GM21619 (cell line): ENCODE data around the gene ARG1.

ENCODE experiments used
- ATAC-seq: cut with Tn5 transposase; IDR thresholded peaks from one replicate; pipeline ENCODE4 v1.9.1; 2021; ENCODE audit not compliant: unreplicated experiment

Gene ARG1

DNA sequence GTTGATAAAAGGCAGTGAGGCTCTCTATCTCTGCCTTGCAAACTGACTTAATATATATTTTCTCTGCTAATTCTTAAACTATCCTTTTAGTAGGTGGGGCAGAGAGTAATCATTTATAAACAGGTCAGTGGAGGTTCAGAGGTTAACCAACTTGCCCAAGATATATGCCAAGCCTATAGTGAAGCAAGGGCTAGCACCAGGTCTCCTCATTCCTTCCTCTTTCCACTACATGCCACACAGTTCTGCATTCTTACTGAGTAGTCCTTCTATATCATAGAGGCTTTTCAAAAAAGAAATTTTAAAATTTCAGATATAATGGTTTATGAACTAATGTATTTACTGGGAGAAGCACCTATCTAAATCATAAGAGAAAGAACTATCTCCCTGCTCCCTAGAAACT, 8.5 kb downstream of the ARG1 start:
- ATAC-seq: no peak

DNA sequence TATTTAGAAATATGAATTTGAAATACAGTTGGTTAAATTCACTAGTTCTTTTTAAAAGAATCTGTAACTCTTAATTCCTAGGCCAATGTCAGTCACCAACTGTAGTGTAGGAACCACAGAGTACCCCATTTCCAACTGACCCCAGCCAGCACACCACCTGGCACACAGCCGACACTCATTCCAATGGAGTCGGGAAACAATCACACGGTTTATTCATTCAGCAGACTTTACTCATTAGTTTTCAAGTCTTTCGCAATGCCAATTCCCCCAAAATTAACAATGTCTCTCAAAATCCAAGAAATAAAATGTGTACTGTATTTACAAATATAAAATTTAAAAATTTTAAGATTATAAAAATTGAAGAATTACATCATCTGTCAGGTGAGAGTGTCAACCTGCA, 13.5 kb downstream of the ARG1 start:
- ATAC-seq: no peak

DNA sequence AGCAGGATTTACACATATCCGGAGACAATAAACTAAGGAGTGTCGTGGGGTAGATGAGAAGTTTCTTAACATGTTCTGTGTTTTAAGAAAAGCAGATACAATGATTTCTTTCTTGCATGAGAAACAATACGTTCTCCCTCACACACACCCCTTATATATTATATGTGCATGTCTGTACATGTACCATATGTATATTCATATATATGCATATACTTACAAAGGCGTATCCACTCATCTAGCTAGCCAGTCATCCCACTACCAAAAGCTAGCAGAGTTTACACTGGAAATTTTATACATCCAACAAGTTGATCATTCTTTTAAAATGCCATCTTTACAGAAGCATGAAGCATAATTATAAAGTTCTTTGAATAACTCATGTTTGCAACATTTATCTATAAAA, 14.9 kb downstream of the ARG1 start:
- no peak for ATAC-seq

DNA sequence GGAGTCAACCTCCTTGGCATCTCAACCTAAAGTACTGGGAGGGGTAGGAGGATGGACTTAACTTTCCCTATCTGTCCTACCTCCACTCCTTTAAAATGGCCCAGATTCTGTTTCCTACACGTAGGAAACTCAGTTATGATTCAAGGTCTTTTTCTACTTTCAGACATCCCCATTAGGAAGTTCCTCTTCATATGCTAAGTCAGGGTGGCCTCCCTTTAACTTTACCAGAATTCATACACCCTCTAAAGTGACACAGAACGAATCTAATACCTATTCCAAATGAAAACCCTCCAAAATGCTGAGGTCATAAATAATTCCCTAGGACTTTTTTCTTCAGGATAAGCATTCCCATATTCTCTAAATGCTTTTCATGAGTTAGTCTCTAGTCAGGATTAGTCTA, 15.6 kb downstream of the ARG1 start:
- ATAC-seq: no peak

DNA sequence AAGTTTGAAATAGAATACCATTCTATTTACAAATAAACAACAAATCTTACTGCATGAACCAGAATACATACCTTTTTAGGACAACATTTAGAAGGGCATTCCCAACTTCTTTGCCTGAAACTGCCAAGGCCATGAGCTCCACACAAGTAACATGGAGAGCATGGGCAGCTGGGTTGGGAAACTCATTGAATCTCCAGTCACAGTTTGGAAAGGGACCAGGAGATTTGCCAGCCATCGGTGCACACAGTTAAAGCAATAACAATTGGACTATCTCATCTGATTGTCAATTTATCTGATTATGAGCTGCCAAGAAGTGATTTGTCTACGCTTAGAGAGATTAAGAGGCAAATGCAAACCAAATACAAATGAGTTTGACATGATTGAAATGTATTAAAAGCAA, 19.9 kb downstream of the ARG1 start:
- no peak for ATAC-seq

DNA sequence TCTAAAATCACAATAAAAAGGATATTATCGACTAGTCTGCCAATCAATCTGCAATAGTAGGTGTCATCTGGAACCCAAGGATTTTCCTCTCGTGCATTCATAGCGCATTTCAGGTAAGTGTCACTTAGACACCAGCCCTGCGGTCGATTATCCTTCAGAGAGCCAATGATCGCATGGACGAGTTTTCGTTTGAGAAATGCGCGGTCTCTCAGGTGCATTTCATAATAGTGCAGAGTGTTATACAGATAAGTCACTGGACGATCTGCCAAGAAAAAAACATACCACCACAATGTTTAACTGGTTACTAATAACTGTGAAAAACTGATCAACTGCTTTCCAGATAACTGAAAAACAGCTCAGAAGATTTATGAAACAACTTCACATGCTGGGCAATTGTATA, 21.0 kb downstream of the ARG1 start:
- no peak for ATAC-seq

- no peak for ATAC-seq
These were observed 24.4 kb downstream of the ARG1 start for GRCh38 chr6:131597446-131597845.

DNA sequence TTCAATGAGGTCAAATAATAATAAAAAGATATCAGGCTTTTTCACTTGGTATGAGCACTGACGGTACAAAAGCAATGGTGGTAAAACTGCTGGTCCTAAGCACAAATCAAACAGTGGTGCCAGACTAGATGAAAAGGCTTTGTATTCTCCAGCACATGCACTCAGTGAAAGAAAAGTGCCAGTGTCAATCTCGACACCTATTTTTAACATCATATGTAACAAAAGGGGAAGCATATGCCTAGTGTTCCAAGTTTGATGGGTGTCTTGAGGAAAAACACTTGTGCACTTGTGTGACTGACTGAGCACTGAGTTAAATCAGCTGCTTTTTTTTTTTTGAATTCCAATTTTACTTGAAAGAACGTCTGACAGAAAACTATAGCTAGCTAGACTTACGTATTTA, 27.7 kb downstream of the ARG1 start:
- no peak for ATAC-seq

DNA sequence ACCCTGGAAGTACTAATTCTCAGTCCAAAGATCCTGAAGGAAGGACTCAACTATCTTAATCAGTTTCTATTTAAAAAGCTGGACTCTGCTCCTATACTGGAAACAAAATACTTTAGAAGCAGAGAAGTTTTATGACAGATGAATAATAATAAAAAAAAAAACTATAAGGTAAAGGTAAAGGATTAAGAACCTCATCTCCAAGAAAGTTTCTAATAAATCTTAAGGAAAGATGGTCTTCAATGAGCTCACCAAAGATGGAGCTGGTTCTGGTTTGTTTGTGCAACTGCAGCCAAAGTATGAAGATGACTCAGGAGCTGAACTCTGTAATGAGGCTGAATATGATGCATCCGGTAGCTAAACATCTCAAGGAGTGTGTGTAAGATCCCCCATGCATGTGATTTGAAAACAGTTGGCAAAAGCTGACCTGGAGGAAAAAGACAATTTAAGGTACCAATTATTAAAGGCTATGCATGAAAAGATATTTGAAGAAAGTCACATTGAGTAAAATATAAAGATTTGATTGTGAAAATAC, 29.8 kb downstream of the ARG1 start:
- ATAC-seq: no peak

DNA sequence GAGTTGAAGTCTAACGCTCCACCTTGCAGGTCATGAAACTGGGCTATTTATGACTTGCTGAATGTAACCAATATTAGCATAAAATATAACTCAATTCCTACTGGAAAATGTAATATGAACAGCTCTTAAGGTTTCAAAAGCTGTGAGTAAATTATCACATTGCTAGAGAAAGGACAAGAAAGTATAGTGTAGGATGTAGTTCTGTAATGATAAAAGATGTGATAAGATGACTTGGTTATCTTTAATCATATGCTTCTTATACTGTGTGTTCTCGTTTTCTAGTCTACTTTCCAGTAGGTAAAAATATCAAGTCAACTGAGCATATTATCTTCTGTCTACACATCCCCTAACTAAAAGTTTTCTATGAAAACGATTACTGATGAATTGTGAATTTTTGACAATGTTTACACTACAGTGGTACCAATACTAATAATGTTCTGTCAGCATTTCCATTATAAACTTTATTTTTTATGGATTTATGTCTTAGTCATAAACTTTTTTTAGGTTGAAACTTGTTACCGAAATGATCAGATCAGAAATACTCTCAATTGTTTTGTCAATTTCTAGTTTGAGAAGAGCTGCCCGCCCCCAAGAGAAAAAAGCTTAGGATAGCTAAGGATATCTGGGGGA, 40.4 kb downstream of the ARG1 start:
- no peak for ATAC-seq

DNA sequence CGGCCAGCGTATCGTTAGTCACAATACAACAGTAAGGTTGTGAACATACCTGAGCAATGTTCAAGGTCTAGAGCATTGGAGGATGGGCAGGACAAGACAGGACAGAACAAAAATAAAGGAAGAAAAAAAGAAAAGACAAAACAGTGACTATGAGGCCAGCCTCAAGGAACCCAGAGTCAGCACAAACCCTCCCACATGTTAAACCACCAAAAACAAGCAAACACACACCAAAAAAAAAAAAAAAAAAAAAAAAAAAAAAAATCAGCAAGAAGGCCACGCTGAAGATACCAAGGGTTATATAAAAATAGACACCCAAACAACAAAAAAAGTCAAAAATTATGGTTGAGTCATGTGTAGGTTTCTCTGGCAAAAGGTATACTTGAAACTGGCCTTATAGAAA, 42.2 kb downstream of the ARG1 start:
- ATAC-seq: no peak

DNA sequence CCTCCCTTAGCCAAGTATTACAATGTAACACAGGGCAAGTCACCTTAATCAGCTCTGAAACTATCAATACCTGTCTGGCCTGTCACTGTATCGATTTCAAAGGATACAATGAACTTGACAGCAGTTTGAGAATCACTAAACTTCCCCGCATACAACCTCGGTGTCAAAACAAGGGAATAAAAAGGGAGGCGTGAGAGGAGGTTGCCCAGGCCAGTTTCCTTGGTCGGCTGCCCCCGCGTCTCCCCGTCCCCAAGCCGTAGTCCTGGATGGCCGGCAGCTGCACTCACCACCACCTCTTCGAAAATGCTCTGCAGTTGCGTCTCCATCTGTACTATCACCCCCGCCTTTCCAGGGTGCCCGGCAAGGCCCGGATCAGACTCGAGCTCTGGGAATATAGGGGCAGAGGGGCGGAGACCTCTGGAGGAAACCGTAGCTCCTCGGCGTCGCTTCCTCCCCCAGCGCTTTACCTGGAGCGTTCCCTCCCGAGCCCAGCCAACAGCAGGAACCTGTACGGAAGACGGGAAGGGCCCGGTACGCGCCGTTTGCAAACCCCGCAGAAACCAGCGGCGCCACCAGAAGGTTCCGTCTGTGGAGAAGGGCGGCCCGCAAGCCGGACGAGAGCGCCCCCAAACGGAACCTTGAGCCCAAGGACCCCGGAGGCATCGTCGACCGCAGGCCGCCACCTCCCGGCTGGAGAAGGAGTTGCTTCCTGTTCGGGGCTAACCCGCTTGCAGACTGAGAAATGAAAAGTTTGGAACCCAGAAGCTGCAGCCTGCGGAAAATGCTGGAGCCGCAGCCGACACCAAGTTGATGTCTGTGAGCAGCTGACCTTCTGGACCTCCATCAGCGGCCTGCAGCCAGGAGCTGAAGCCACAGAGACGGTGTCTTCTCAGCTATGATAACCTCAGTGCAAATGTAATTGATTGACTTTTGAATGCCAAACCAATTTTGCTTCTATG, 55.0 kb downstream of the ARG1 start, which contains the start of gene MED23:
Gene MED23 (minus strand): TSS at position 519 of the 959 bp plus-strand sequence. CDS start 193 bp downstream, at position 326.
- ATAC-seq: peak; percentile 97

DNA sequence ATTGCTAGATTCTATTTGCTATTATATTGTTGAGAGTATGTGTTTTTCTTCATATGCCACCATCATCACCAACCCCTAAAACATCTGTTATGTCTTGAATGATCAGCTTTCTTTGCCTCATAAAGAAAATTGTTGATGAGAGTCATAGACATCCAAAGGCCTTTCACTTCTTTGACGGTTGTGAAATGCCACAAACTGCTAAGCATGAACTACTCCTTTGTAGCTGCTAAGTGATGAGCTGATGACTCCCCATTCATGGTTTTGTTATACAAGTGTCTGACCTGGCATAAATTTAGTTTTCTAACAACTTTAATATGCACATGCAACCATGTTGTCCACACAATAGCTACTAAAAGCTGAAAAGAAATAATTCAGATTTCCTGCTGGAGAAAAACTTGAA, 55.7 kb downstream of the ARG1 start:
- no peak for ATAC-seq

GRCh38 chr6:131629651-131630050, 56.6 kb downstream of the ARG1 start:
- no peak for ATAC-seq

GRCh38 chr6:131631625-131632289, 58.7 kb downstream of the ARG1 start:
- ATAC-seq: no peak
